Daoy (cell line): ENCODE data around the gene EFHD1. TPM values are rescaled to one million over a fixed set of nuclear protein-coding genes. Genes with fewer than 3 reads are reported as not detected.
A peak's percentile ranks its signal among the peaks of the same experiment; 100 is the strongest.

ENCODE experiments used
- DNase-seq: peaks from one replicate; pipeline ENCODE4 v3.0.0-alpha.2; 2015; ENCODE audit warnings: low read depth
- total RNA-seq: library from RNA; depleted of rRNA; stranded (reverse); fragments of >200 nt; shearing (Covaris generic); gene quantifications from 2 replicates; pipeline ENCODE4 v1.2.3, GENCODE V29; 2014; rRNA removed

The EFHD1 gene
- 0.06 and 0.95 TPM in 2 replicates for total RNA-seq

GRCh38 chr2:232633413-232634205 is at the start of gene EFHD1:
TSS of gene EFHD1 (plus strand) at chr2:232633604. CDS start at chr2:232633705, 101 bp downstream.
- peak; percentile 78 for DNase-seq

GRCh38 chr2:232584238-232584637 is 49.2 kb upstream of the EFHD1 start:
- no peak for DNase-seq

GRCh38 chr2:232586943-232587505 is 46.4 kb upstream of the EFHD1 start:
- no peak for DNase-seq

- no peak for DNase-seq
These were observed 45.9 kb upstream of the EFHD1 start for GRCh38 chr2:232587512-232587911.

GRCh38 chr2:232588031-232588430 is 45.4 kb upstream of the EFHD1 start:
- no peak for DNase-seq

- peak; percentile 71 for DNase-seq
These were observed 44.5 kb upstream of the EFHD1 start for GRCh38 chr2:232588680-232589585.

- DNase-seq: peak; percentile 54
These were observed 40.5 kb upstream of the EFHD1 start for GRCh38 chr2:232592772-232593395.

- no peak for DNase-seq
These were observed 39.4 kb upstream of the EFHD1 start for GRCh38 chr2:232593982-232594381.

GRCh38 chr2:232597362-232598079 is 35.9 kb upstream of the EFHD1 start:
- DNase-seq: no peak

GRCh38 chr2:232598293-232598692 is 35.1 kb upstream of the EFHD1 start:
- DNase-seq: no peak

GRCh38 chr2:232600053-232600773 is 33.2 kb upstream of the EFHD1 start:
- no peak for DNase-seq

GRCh38 chr2:232603283-232603682 is 30.1 kb upstream of the EFHD1 start:
- DNase-seq: no peak

GRCh38 chr2:232604535-232604934 is 28.9 kb upstream of the EFHD1 start:
- DNase-seq: no peak

GRCh38 chr2:232607011-232607410 is 26.4 kb upstream of the EFHD1 start:
- DNase-seq: no peak

- no peak for DNase-seq
These were observed 23.8 kb upstream of the EFHD1 start for GRCh38 chr2:232609607-232610006.

- DNase-seq: no peak
These were observed 23.3 kb upstream of the EFHD1 start for GRCh38 chr2:232610081-232610480.

- DNase-seq: no peak
These were observed 22.3 kb upstream of the EFHD1 start for GRCh38 chr2:232611061-232611460.

- peak; percentile 91 for DNase-seq
These were observed 21.7 kb upstream of the EFHD1 start for GRCh38 chr2:232611559-232612218.

- DNase-seq: no peak
These were observed 19.8 kb upstream of the EFHD1 start for GRCh38 chr2:232613538-232614134.

GRCh38 chr2:232615339-232615738 is 18.1 kb upstream of the EFHD1 start:
- DNase-seq: no peak
